ENCODE measurements around the gene ANKDD1B. TPM values are rescaled to one million over a fixed set of nuclear protein-coding genes. Genes with fewer than 3 reads are reported as not detected.

The ANKDD1B gene
- total RNA-seq, 1 experiment from 2014 or later = 0.08 TPM

DNA sequence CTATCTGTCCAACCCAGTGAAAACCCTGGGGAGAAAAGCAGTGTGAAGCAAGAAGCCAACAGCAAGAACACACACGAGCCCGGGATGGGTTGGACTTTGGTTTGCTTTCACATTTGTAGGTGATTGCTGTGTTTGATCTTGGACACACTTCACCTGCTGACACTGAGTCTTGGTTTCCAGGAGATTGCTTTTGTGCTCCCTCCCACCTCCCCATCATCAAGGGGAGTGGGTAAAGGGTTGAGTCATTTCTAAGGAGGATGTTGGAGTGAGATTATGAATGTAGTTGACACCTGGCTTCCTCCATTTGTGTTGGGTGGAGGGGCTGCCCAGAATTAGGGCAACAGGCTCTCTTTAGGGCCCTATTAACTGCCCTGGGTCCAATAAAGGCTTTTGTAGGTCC, 37.5 kb downstream of the ANKDD1B start:
- in situ Hi-C loops (cut with HindIII; ENCODE audit: low pct_unique_long_range_greater_than_20kb, low sequenced_read_pairs) = no loop called here
- no peak for DNase-seq (ENCODE audit: low read depth, low spot score)

- DNase-seq (ENCODE audit: low read depth, low spot score) = no peak
- in situ Hi-C loops (cut with HindIII; ENCODE audit: low pct_unique_long_range_greater_than_20kb, low sequenced_read_pairs) = no loop called here
Observed at GRCh38 chr5:75651575-75652238, 40.5 kb downstream of the ANKDD1B start.

DNA sequence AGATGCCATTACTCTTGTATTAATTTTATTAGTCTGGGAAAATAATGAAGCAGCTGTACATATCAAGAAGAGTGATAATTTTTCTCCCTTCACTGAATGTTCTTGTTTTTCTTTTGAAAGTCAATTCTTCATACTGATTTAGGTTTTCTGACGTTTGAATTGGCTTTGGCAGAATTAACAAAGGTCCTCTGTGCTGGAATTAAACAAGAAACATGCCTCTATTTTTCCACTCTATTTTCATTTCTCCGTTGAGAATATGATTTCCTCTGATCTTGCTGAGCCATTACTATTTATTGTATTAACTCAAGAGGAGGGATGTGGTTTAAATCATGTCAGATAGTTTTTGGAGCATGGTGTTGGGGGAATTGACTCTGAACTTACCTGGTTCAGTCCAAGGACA, 42.3 kb downstream of the ANKDD1B start:
- no peak for DNase-seq (ENCODE audit: low read depth, low spot score)
- in situ Hi-C loops (cut with HindIII; ENCODE audit: low pct_unique_long_range_greater_than_20kb, low sequenced_read_pairs) = no loop called here

- in situ Hi-C loops (cut with HindIII; ENCODE audit: low pct_unique_long_range_greater_than_20kb, low sequenced_read_pairs) = no loop called here
- no peak for DNase-seq (ENCODE audit: low read depth, low spot score)
Observed at GRCh38 chr5:75654693-75655295, 43.5 kb downstream of the ANKDD1B start.

- in situ Hi-C loops (cut with HindIII; ENCODE audit: low pct_unique_long_range_greater_than_20kb, low sequenced_read_pairs) = no loop called here
- peak; percentile 49 for DNase-seq (ENCODE audit: low read depth, low spot score)
Observed at GRCh38 chr5:75656311-75657003, 45.2 kb downstream of the ANKDD1B start.

DNA sequence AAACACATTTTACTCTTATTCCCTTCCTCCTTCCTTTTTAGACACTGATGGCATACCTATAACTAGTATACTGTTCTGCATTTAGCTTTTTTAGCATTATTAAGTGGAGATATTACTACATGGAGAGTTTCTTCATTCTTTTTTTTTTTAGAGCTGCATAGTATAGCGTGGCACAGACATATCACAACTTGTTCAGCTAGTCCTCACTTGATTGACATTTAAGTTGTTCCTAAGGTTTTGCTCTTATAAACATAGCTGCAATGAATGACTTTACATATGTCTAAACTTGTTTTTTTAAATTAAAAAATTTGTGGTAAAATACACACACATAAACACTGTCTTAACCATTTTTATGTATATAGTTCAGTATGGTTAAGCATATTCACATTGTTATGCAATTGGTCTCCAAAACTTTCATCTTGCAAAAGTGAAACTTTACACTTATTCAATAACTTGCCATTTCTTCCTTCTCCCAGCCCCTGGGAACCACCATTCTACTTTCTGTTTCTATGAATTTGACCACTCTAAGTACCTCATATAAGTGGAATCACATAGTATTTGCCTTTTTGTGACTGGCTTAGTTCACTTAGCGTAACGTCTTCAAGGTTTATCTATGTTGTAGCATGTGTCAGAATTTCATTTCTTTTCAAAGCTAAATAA, 48.7 kb downstream of the ANKDD1B start:
- in situ Hi-C loops (cut with HindIII; ENCODE audit: low pct_unique_long_range_greater_than_20kb, low sequenced_read_pairs) = no loop called here
- DNase-seq (ENCODE audit: low read depth, low spot score) = no peak

GRCh38 chr5:75660678-75661465, 49.6 kb downstream of the ANKDD1B start:
- in situ Hi-C loops (cut with HindIII; ENCODE audit: low pct_unique_long_range_greater_than_20kb, low sequenced_read_pairs) = no loop called here
- DNase-seq (ENCODE audit: low read depth, low spot score) = no peak

GRCh38 chr5:75662061-75662460, 50.8 kb downstream of the ANKDD1B start:
- in situ Hi-C loops (cut with HindIII; ENCODE audit: low pct_unique_long_range_greater_than_20kb, low sequenced_read_pairs) = no loop called here
- no peak for DNase-seq (ENCODE audit: low read depth, low spot score)

DNA sequence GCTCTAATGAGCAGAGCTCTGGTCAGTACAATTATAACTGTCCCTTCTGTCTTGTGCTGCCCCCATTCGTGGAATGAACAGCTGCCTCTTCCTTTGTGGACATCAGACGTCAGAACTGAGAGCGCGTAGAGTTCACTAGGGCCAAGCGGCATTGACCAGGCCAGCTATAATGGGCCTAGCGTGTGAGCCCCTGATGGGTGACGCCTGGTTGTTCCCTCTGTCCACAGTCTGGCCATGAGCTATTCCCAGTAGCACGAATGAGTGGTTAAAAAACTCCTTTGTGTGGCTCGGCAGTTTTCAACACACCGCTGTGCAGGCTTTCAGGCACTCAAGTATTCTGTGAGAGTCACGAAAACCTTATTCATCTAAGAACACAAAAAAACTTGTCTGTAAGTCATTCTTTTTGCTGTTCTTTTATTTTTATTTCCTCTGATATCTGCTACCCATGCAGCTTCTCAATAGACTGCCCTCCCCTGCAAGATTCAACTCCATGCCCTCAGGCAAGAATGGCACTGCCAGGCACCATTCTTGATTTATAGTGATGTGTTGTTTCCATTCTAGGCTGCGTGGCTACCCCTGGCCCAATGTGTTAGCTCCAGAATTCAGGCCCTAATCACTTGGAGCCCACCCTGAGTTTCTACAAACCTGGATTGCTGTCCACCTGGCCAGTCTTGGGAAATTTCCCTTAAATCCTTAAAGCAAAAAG, 52.5 kb downstream of the ANKDD1B start:
- in situ Hi-C loops (cut with HindIII; ENCODE audit: low pct_unique_long_range_greater_than_20kb, low sequenced_read_pairs) = no loop called here
- peak; percentile 86 for DNase-seq (ENCODE audit: low read depth, low spot score)

- in situ Hi-C loops (cut with HindIII; ENCODE audit: low pct_unique_long_range_greater_than_20kb, low sequenced_read_pairs) = no loop called here
Observed at GRCh38 chr5:75664979-75665378, 53.7 kb downstream of the ANKDD1B start.

DNA sequence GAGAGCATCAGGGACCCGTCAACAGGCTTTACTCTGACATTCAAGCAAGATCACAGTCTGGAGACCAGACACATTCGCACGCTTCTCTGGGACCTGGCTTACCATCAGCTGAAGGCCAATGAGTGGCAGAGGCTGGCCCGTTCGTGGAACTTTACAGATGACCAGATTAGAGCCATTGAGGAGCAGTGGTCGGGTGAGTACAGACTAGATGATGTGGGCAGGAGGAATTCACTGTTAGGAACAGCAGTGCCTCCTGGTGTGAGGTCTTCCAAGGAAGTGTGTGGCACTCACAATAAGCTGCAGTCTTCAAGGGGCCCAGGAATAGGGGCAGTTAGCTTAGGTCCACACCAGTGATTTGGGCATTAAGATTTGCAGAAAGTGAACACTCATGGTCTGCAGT, 55.5 kb downstream of the ANKDD1B start:
- DNase-seq (ENCODE audit: low read depth, low spot score) = peak; percentile 46
- in situ Hi-C loops (cut with HindIII; ENCODE audit: low pct_unique_long_range_greater_than_20kb, low sequenced_read_pairs) = no loop called here

More at GRCh38 chr5:75664979-75665378, 53.7 kb downstream of the ANKDD1B start:
- DNase-seq (ENCODE audit: low read depth, low spot score) = no peak

- in situ Hi-C loops (cut with HindIII; ENCODE audit: low pct_unique_long_range_greater_than_20kb, low sequenced_read_pairs) = no loop called here
- DNase-seq (ENCODE audit: low read depth, low spot score) = peak; percentile 40
Observed at GRCh38 chr5:75667586-75667985, 56.3 kb downstream of the ANKDD1B start.

GRCh38 chr5:75668445-75668844, 57.2 kb downstream of the ANKDD1B start:
- in situ Hi-C loops (cut with HindIII; ENCODE audit: low pct_unique_long_range_greater_than_20kb, low sequenced_read_pairs) = no loop called here
- no peak for DNase-seq (ENCODE audit: low read depth, low spot score)

GRCh38 chr5:75668977-75669689, 57.9 kb downstream of the ANKDD1B start:
- in situ Hi-C loops (cut with HindIII; ENCODE audit: low pct_unique_long_range_greater_than_20kb, low sequenced_read_pairs) = no loop called here

GRCh38 chr5:75670577-75670976, 59.3 kb downstream of the ANKDD1B start:
- no peak for DNase-seq (ENCODE audit: low read depth, low spot score)
- in situ Hi-C loops (cut with HindIII; ENCODE audit: low pct_unique_long_range_greater_than_20kb, low sequenced_read_pairs) = no loop called here

More at GRCh38 chr5:75668977-75669689, 57.9 kb downstream of the ANKDD1B start:
- peak; percentile 24 for DNase-seq (ENCODE audit: low read depth, low spot score)

- in situ Hi-C loops (cut with HindIII; ENCODE audit: low pct_unique_long_range_greater_than_20kb, low sequenced_read_pairs) = no loop called here
- DNase-seq (ENCODE audit: low read depth, low spot score) = no peak
Observed at GRCh38 chr5:75671506-75671905, 60.3 kb downstream of the ANKDD1B start.

GRCh38 chr5:75672616-75673015, 61.4 kb downstream of the ANKDD1B start:
- no peak for DNase-seq (ENCODE audit: low read depth, low spot score)
- in situ Hi-C loops (cut with HindIII; ENCODE audit: low pct_unique_long_range_greater_than_20kb, low sequenced_read_pairs) = no loop called here

All from SK-MEL-5 (cell line).